Measurements from ENCODE around the gene IGF2. TPM values are rescaled to one million over a fixed set of nuclear protein-coding genes. Genes with fewer than 3 reads are reported as not detected.

Gene IGF2
- polyA plus RNA-seq, 1 donor = 319 TPM

Other genes with a start within 250 kb of the IGF2 start
- 0.67 TPM for gene PRR33, start 247.5 kb downstream of the IGF2 start, polyA plus RNA-seq
- gene TNNT3, start 219.7 kb downstream of the IGF2 start, polyA plus RNA-seq = 11.9 TPM
- 70.2 TPM for gene MRPL23, start 192.1 kb downstream of the IGF2 start, polyA plus RNA-seq
- gene H19, start 141.5 kb downstream of the IGF2 start, polyA plus RNA-seq = 4,676 TPM
- 0.39 TPM for gene INS, start 21.8 kb upstream of the IGF2 start, polyA plus RNA-seq
- 1.0 TPM for gene TH, start 32.4 kb upstream of the IGF2 start, polyA plus RNA-seq
- gene ASCL2, start 131.2 kb upstream of the IGF2 start, polyA plus RNA-seq = 15.8 TPM
- gene C11orf21, start 162.5 kb upstream of the IGF2 start, polyA plus RNA-seq = 22.7 TPM
- gene TSPAN32, start 162.6 kb upstream of the IGF2 start, polyA plus RNA-seq = 77.1 TPM
- gene CD81, start 237.9 kb upstream of the IGF2 start, polyA plus RNA-seq = 292 TPM